Smooth muscle cell (in vitro differentiated cells): Measurements from ENCODE around the gene MINDY3. TPM values are rescaled to one million over a fixed set of nuclear protein-coding genes. Genes with fewer than 3 reads are reported as not detected.

Experiments used
- DNase-seq: peaks from one replicate; lab custom pipeline; 2025; ENCODE audit not compliant: unreplicated experiment; lab: John Stamatoyannopoulos, UW
- H2AFZ ChIP-seq: fragments of 200-600 bp; sonication (generic); 2 replicates; pipeline ENCODE4 v1.6.0; 2016; ENCODE audit warnings: antibody characterized with exemption, low read depth, mild to moderate bottlenecking
- H3F3A ChIP-seq: fragments of 200-600 bp; sonication (generic); 2 replicates; pipeline ENCODE4 v1.6.0; 2017; ENCODE audit warnings: antibody characterized with exemption, low read depth
- H3K27ac ChIP-seq: fragments of 200-600 bp; sonication (generic); 2 replicates; pipeline ENCODE4 v1.5.1; 2016; ENCODE audit warnings: low read depth, mild to moderate bottlenecking
- H3K27me3 ChIP-seq: fragments of 200-600 bp; sonication (generic); 2 replicates; pipeline ENCODE4 v1.6.1; 2016; ENCODE audit warnings: low read depth, mild to moderate bottlenecking
- H3K36me3 ChIP-seq: fragments of 200-600 bp; sonication (generic); 2 replicates; pipeline ENCODE4 v1.5.1; 2016; ENCODE audit warnings: low read depth
- H3K4me1 ChIP-seq: fragments of 200-600 bp; sonication (generic); 2 replicates; pipeline ENCODE4 v1.5.1; 2016; ENCODE audit warnings: low read depth
- H3K4me2 ChIP-seq: fragments of 200-600 bp; sonication (generic); 2 replicates; pipeline ENCODE4 v1.6.0; 2016; ENCODE audit warnings: mild to moderate bottlenecking
- H3K4me3 ChIP-seq: fragments of 200-600 bp; sonication (generic); 2 replicates; pipeline ENCODE4 v1.5.1; 2016; ENCODE audit warnings: mild to moderate bottlenecking
- H3K79me2 ChIP-seq: fragments of 200-600 bp; sonication (generic); 2 replicates; pipeline ENCODE4 v1.6.0; 2016; ENCODE audit warnings: low read depth, mild to moderate bottlenecking
- H3K9ac ChIP-seq: fragments of 200-600 bp; sonication (generic); 2 replicates; pipeline ENCODE4 v1.6.0; 2016; ENCODE audit warnings: low read depth
- H3K9me3 ChIP-seq: fragments of 200-600 bp; sonication (generic); replicated peaks from 2 replicates; pipeline ENCODE4 v1.5.1; 2016; ENCODE audit warnings: low read depth
- H4K20me1 ChIP-seq: fragments of 200-600 bp; sonication (generic); 2 replicates; pipeline ENCODE4 v1.6.0; 2016; ENCODE audit warnings: low read depth
- CTCF ChIP-seq: fragments of 200-600 bp; sonication (generic); IDR thresholded peaks from 2 replicates; pipeline ENCODE4 v1.5.1; 2017; ENCODE audit warnings: borderline replicate concordance, mild to moderate bottlenecking, antibody characterized with exemption; ENCODE audit not compliant: insufficient read depth, poor library complexity, severe bottlenecking
- WGBS: methylation state at CpG from one replicate; pipeline ENCODE4 v1.1.7; 2016; ENCODE audit warnings: low lambda C conversion rate; 5-methylcytosine and 5-hydroxymethylcytosine counted together
- polyA plus RNA-seq: library from polyadenylated mRNA; unstranded; fragments of >200 nt; fragmentation: Nextera tagmentation; extraction: Ambion mirVana; gene quantifications from 2 replicates; pipeline ENCODE4 v1.2.1, GENCODE V29; 2016
- total RNA-seq: library from RNA; depleted of rRNA; stranded (reverse); fragments of >200 nt; gene quantifications from 2 replicates; pipeline ENCODE4 v1.2.3, GENCODE V29; 2014

Gene MINDY3
- total and polyA plus RNA-seq, 2 experiments from 2014 or later = 16.9 to 32.2 TPM

GRCh38 chr10:15844517-15844916 is 15.8 kb downstream of the MINDY3 start:
- DNase-seq = no peak
- no peak for TF ChIP-seq CTCF
- Histone ChIP-seq H3K79me2 (peaks cover 26% of the 10 kb centered on the region), H3K4me3 (no peak overlapping the region), H4K20me1 (peaks cover 75% of the 10 kb centered on the region), H2AFZ (no peak overlapping the region), H3K27ac (no peak overlapping the region), H3K4me1 (no peaks in the 10 kb centered on the region), H3K9ac (no peak overlapping the region), H3K4me2 (no peak overlapping the region), H3K36me3 (no peaks in the 10 kb centered on the region), H3K27me3 (no peaks in the 10 kb centered on the region), H3F3A (no peaks in the 10 kb centered on the region), H3K9me3 (no peaks in the 10 kb centered on the region)

GRCh38 chr10:15843695-15844094 is 16.6 kb downstream of the MINDY3 start:
- H3K4me2 ChIP-seq = no peak overlapping the region
- no peak overlapping the region for H3K9ac ChIP-seq
- no peaks in the 10 kb centered on the region for H3K27me3 ChIP-seq
- no peak overlapping the region for H3K27ac ChIP-seq
- WGBS = 98% methylated on average over 4 of the region's 4 CpGs
- H3K36me3 ChIP-seq = no peaks in the 10 kb centered on the region
- H3K79me2 ChIP-seq = peaks cover 21% of the 10 kb centered on the region
- no peaks in the 10 kb centered on the region for H3F3A ChIP-seq
- no peak for DNase-seq
- no peaks in the 10 kb centered on the region for H3K9me3 ChIP-seq
- peaks cover 75% of the 10 kb centered on the region for H4K20me1 ChIP-seq
- no peaks in the 10 kb centered on the region for H3K4me1 ChIP-seq
- no peak overlapping the region for H3K4me3 ChIP-seq
- no peak for TF ChIP-seq CTCF
- H2AFZ ChIP-seq = no peak overlapping the region

GRCh38 chr10:15842556-15843169 is 17.6 kb downstream of the MINDY3 start:
- Histone ChIP-seq H3F3A (no peaks in the 10 kb centered on the region), H4K20me1 (peaks cover 68% of the 10 kb centered on the region), H3K9ac (no peak overlapping the region), H2AFZ (no peak overlapping the region), H3K36me3 (no peaks in the 10 kb centered on the region), H3K79me2 (peaks cover 16% of the 10 kb centered on the region), H3K9me3 (no peaks in the 10 kb centered on the region), H3K4me2 (no peak overlapping the region), H3K4me1 (no peaks in the 10 kb centered on the region), H3K4me3 (no peak overlapping the region), H3K27me3 (no peaks in the 10 kb centered on the region), H3K27ac (no peak overlapping the region)
- no peak for DNase-seq
- TF ChIP-seq CTCF = no peak
- WGBS = 87% methylated on average over 3 of the region's 3 CpGs

- no peak overlapping the region for H3K27ac ChIP-seq
- no peak overlapping the region for H3K9ac ChIP-seq
- no peaks in the 10 kb centered on the region for H3K27me3 ChIP-seq
- DNase-seq = no peak
- no peaks in the 10 kb centered on the region for H3K36me3 ChIP-seq
- no peak for TF ChIP-seq CTCF
- no peaks in the 10 kb centered on the region for H3F3A ChIP-seq
- H3K9me3 ChIP-seq = no peaks in the 10 kb centered on the region
- H3K79me2 ChIP-seq = peaks cover 10% of the 10 kb centered on the region
- H3K4me3 ChIP-seq = no peak overlapping the region
- WGBS = 94% methylated on average over 3 of the region's 3 CpGs
- H3K4me1 ChIP-seq = no peaks in the 10 kb centered on the region
- no peak overlapping the region for H2AFZ ChIP-seq
- peaks cover 59% of the 10 kb centered on the region for H4K20me1 ChIP-seq
- no peak overlapping the region for H3K4me2 ChIP-seq
These were observed 18.6 kb downstream of the MINDY3 start for GRCh38 chr10:15841696-15842095.
